Astrocyte of the spinal cord (primary cell): ENCODE results near the gene FHIT.
A peak's percentile ranks its signal among the peaks of the same experiment; 100 is the strongest.

Experiments used
- DNase-seq: peaks from one replicate; pipeline ENCODE4 v3.0.0; 2011; ENCODE audit warnings: low read depth, low spot score
- H3K4me3 ChIP-seq: 2 replicates; pipeline ENCODE4 v1.5.1; 2011; ENCODE audit warnings: low read depth, mild to moderate bottlenecking, low read length, moderate library complexity
- CTCF ChIP-seq: IDR thresholded peaks from 2 replicates; pipeline ENCODE4 v1.5.1; 2012; ENCODE audit warnings: low read depth, mild to moderate bottlenecking, low read length, inconsistent platforms
- in situ Hi-C: cut with HindIII; loops from 2 replicates; pipeline ENCODE4 v1.10.0; 2017; ENCODE audit warnings: low sequenced_read_pairs

Gene FHIT

GRCh38 chr3:59865351-59865750 lies 1385.9 kb downstream of the FHIT start:
- no peak for TF ChIP-seq CTCF
- no peak overlapping the region for H3K4me3 ChIP-seq
- DNase-seq, result no peak
- in situ Hi-C loops, result no loop called here

- TF ChIP-seq CTCF, result no peak
- peak; percentile 68 for DNase-seq
- no peak overlapping the region for H3K4me3 ChIP-seq
- in situ Hi-C loops, result no loop called here
Observed at GRCh38 chr3:59862686-59863085, 1388.6 kb downstream of the FHIT start.

GRCh38 chr3:59857589-59858346 lies 1393.5 kb downstream of the FHIT start:
- in situ Hi-C loops, result no loop called here
- DNase-seq, result peak; percentile 83
- no peak overlapping the region for H3K4me3 ChIP-seq
- peak; percentile 95 for TF ChIP-seq CTCF

- DNase-seq, result no peak
- TF ChIP-seq CTCF, result no peak
- no peak overlapping the region for H3K4me3 ChIP-seq
- in situ Hi-C loops, result no loop called here
Observed at GRCh38 chr3:59856934-59857460, 1394.3 kb downstream of the FHIT start.

- no peak for DNase-seq
- no peak for TF ChIP-seq CTCF
- in situ Hi-C loops, result no loop called here
- H3K4me3 ChIP-seq, result no peak overlapping the region
Observed at GRCh38 chr3:59854061-59854709, 1397.1 kb downstream of the FHIT start.

- in situ Hi-C loops, result no loop called here
- no peak for TF ChIP-seq CTCF
- DNase-seq, result no peak
- H3K4me3 ChIP-seq, result no peak overlapping the region
Observed at GRCh38 chr3:59850417-59850816, 1400.8 kb downstream of the FHIT start.
